Activated T-cell treated with anti-CD3 and anti-CD28 coated beads, Interleukin-2, amount 50 U/mL, for 72 hours (primary cell): ENCODE measurements around the gene DNAH12. TPM values are rescaled to one million over a fixed set of nuclear protein-coding genes. Genes with fewer than 3 reads are reported as not detected.

Source experiments
- ATAC-seq, 2 donors: fragments of 150-1000 bp; cut with Tn5 transposase; replicated peaks in 1 of 2; 2 replicates each; pipeline ENCODE4 v1.10.0; 2021; ENCODE audit warnings: moderate library complexity in 2 of 2, mild to moderate bottlenecking in 1 of 2
- DNase-seq, 2 donors: peaks; one replicate each; pipeline ENCODE4 v3.0.0; 2021 to 2022; ENCODE audit warnings: mixed read lengths in 1 of 2
- H3K27ac Mint-ChIP-seq: one replicate; pipeline ENCODE4 v1.8.0; 2022; ENCODE audit warnings: mild to moderate bottlenecking, moderate library complexity, mixed read lengths
- H3K27me3 Mint-ChIP-seq: one replicate; pipeline ENCODE4 v1.8.0; 2022; ENCODE audit warnings: low read depth, mixed read lengths
- H3K36me3 Mint-ChIP-seq, 2 donors: one replicate each; pipeline ENCODE4 v1.8.0; 2022; ENCODE audit warnings: mixed read lengths in 2 of 2, mild to moderate bottlenecking in 1 of 2; ENCODE audit not compliant: insufficient read depth in 2 of 2
- H3K4me1 Mint-ChIP-seq: one replicate; pipeline ENCODE4 v1.8.0; 2022; ENCODE audit warnings: low read depth, mixed read lengths
- H3K4me3 Mint-ChIP-seq, 2 donors: one replicate each; pipeline ENCODE4 v1.8.0; 2022; ENCODE audit warnings: mild to moderate bottlenecking in 2 of 2, mixed read lengths in 2 of 2, moderate library complexity in 2 of 2
- H3K9me3 Mint-ChIP-seq, 2 donors: one replicate each; pipeline ENCODE4 v1.8.0; 2022; ENCODE audit warnings: mixed read lengths in 2 of 2
- total RNA-seq, 2 donors: library from RNA; stranded (reverse); gene quantifications; one replicate each; pipeline ENCODE4 v1.2.3, GENCODE V29; 2022

Gene DNAH12
- total RNA-seq, result under 1 TPM; 0.21 to 0.26 TPM

DNA sequence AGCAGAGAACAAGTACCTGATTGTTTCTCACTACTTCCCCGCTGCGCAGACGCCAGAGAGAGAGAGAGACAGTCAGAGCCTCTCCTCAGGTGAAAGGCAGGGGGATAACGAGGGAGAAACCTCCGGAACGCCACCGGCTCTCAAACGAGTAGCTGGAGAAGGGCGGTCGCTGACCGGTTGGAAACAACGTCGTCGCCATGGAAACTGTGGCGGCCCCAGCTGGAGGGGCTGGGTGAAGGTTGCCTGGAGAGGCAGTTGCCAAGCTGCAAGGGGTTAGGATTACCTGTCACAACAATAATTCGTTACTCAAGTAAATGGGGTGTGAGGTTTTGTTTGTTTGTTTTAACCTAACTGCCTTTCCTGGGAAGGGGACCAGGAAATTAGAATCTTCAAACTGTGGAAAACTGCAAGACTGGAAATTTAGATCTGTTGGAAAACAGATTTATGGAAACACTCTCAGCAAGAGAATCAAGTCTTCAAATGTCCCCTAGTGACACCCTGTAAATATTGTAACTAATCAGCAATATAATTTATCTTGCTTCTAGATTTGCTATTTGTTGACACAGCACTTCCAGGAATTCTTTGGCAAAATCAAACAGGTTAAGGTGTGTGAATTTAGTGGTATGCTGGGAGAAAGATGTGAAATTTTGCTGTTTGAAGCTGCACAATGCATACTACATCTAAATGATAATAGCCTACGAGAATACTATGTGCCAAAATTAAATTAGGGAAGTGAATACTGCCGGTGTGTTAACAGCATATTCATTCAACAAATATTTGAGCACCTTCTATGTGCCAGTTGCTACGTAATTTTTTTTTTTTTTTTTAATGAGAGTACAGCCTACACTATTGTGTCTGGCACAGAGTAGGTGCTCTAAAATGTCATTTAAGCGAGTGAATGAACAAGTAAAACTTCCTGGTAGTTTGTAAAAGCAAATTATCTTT is at the start of gene DNAH12:
Gene DNAH12 (minus strand): TSS at position 164 of the 945 bp plus-strand sequence. CDS start 1,474 bp downstream, outside the sequence.
- Mint-ChIP-seq H3K4me3 (peak within 1 kb of the TSS in 1 of 2 donors; percentile 22), H3K27ac (no peak within 1 kb of the TSS), H3K4me1 (peaks cover 5% of the 10 kb centered on the region), H3K36me3 (no peaks in the 10 kb centered on the region), H3K27me3 (no peaks in the 10 kb centered on the region), H3K9me3 (no peaks in the 10 kb centered on the region)
- DNase-seq, result no peak
- ATAC-seq, result no peak

- H3K9me3 Mint-ChIP-seq, result no peaks in the 10 kb centered on the region
- no peak for ATAC-seq
- H3K4me3 Mint-ChIP-seq, result no peak overlapping the region
- H3K27me3 Mint-ChIP-seq, result no peaks in the 10 kb centered on the region
- H3K27ac Mint-ChIP-seq, result no peak overlapping the region
- H3K4me1 Mint-ChIP-seq, result peaks cover 43% of the 10 kb centered on the region
- DNase-seq, result no peak
- peaks cover 3 to 15% of the 10 kb centered on the region in 2 donors for H3K36me3 Mint-ChIP-seq
Measured at GRCh38 chr3:57592306-57592705, 48.2 kb upstream of the DNAH12 start.

DNA sequence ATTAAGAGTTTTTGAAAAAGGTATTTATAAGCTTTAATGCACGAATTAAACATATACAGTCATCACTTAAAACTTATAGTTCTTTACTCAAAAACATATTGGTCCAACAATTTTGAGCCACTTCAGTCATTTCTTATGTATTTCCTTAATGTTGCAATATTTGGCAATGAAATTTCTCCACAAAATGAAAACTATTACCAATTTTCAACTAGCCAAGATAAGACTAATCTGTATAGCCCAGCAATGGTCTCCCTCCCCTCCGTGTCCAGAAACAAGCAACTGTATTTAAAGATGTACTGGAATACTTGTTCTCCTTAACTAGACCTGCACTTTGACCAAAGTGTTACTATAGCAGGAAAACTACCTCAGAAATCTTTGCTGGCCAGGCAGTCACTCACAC is 43.8 kb upstream of the DNAH12 start:
- H3K4me3 Mint-ChIP-seq, result no peak overlapping the region
- peaks cover 40% of the 10 kb centered on the region for H3K4me1 Mint-ChIP-seq
- no peaks in the 10 kb centered on the region for H3K27me3 Mint-ChIP-seq
- no peak for ATAC-seq
- H3K27ac Mint-ChIP-seq, result peak overlapping the region; percentile 30
- peaks cover 1 to 10% of the 10 kb centered on the region in 2 donors for H3K36me3 Mint-ChIP-seq
- DNase-seq, result no peak
- no peaks in the 10 kb centered on the region for H3K9me3 Mint-ChIP-seq

- DNase-seq, result peak; percentile 20 to 22
- peaks cover 1 to 9% of the 10 kb centered on the region in 2 donors for H3K36me3 Mint-ChIP-seq
- peaks cover 35% of the 10 kb centered on the region for H3K4me1 Mint-ChIP-seq
- ATAC-seq, result peak; percentile 47 to 62
- no peaks in the 10 kb centered on the region for H3K9me3 Mint-ChIP-seq
- H3K27ac Mint-ChIP-seq, result peak overlapping the region; percentile 83
- no peaks in the 10 kb centered on the region for H3K27me3 Mint-ChIP-seq
- H3K4me3 Mint-ChIP-seq, result peak overlapping the region in 1 of 2 donors; percentile 34
Measured at GRCh38 chr3:57586778-57587177, 42.6 kb upstream of the DNAH12 start.

DNA sequence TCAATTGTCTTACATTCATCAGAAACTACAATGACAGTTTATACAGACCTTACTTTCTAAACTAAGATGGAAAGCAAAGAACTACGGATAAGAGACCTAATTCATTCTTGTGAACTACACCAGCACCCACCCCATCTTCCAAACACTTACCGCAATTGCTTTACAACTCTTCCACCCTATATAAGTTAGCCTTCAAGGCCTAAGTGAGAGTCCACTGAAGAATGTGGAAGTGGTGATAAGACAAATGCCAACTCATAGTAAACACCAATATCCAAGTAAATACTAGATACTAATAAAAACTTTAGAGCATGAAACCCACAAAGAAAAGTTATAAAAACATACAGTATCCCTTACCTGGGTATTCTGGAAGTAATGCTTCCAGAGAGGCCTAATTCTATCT is 39.4 kb upstream of the DNAH12 start:
- DNase-seq, result no peak
- Mint-ChIP-seq H3K4me1 (peaks cover 37% of the 10 kb centered on the region), H3K4me3 (no peak overlapping the region), H3K36me3 (no peaks in the 10 kb centered on the region), H3K9me3 (no peaks in the 10 kb centered on the region), H3K27ac (peak overlapping the region; percentile 24), H3K27me3 (no peaks in the 10 kb centered on the region)
- no peak for ATAC-seq

- ATAC-seq, result no peak
- no peaks in the 10 kb centered on the region for H3K27me3 Mint-ChIP-seq
Measured at GRCh38 chr3:57582474-57583168, 38.5 kb upstream of the DNAH12 start.

GRCh38 chr3:57577801-57578200 is 33.7 kb upstream of the DNAH12 start:
- Mint-ChIP-seq H3K9me3 (no peaks in the 10 kb centered on the region), H3K4me1 (peaks cover 25% of the 10 kb centered on the region), H3K4me3 (no peak overlapping the region), H3K36me3 (peaks cover 1 to 28% of the 10 kb centered on the region in 2 donors), H3K27ac (peak overlapping the region; percentile 93), H3K27me3 (no peaks in the 10 kb centered on the region)
- no peak for DNase-seq
- no peak for ATAC-seq

More at GRCh38 chr3:57582474-57583168, 38.5 kb upstream of the DNAH12 start:
- no peaks in the 10 kb centered on the region for H3K36me3 Mint-ChIP-seq
- no peaks in the 10 kb centered on the region for H3K9me3 Mint-ChIP-seq
- H3K27ac Mint-ChIP-seq, result no peak overlapping the region
- no peak for DNase-seq
- peaks cover 32% of the 10 kb centered on the region for H3K4me1 Mint-ChIP-seq
- no peak overlapping the region for H3K4me3 Mint-ChIP-seq

DNA sequence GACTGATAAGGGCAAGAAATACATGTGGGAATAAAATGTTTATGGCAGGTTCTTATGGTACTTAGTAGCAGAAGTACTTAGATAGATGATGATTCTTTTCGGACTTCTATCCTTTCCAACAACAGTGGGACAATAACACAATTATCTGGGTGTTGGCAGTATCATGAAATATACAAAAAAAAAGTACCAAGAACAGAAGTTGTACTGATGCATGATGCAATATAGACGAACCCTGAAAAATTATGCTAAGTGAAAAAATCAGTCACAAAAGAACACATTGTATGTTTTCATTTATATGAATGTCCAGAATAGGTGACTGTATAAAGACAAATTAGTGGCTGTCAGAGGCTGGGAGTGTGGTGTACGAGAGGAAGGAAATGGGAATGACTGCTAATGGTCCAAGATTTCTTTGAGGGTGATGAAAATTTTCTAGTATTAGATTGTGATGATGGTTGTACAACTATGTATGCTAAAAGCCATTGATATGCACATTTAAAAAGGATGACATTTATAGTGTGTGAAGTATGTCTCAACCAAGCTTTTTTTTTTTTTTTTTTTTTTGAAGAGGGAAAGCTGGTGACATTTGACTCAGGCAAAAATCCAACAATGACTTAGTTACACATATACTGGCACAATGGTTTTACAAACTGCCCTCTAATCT is 32.0 kb upstream of the DNAH12 start:
- peaks cover 25% of the 10 kb centered on the region for H3K4me1 Mint-ChIP-seq

GRCh38 chr3:57572096-57572495 is 28.0 kb upstream of the DNAH12 start:
- Mint-ChIP-seq H3K27me3 (no peaks in the 10 kb centered on the region), H3K27ac (no peak overlapping the region), H3K4me3 (no peak overlapping the region), H3K9me3 (no peaks in the 10 kb centered on the region), H3K4me1 (peaks cover 12% of the 10 kb centered on the region), H3K36me3 (peaks cover 3 to 34% of the 10 kb centered on the region in 2 donors)
- ATAC-seq, result no peak
- DNase-seq, result no peak

More for the DNA sequence above, 32.0 kb upstream of the DNAH12 start:
- peak overlapping the region; percentile 78 for H3K27ac Mint-ChIP-seq
- DNase-seq (no peak), ATAC-seq (no peak)
- no peaks in the 10 kb centered on the region for H3K27me3 Mint-ChIP-seq
- H3K9me3 Mint-ChIP-seq, result no peaks in the 10 kb centered on the region
- no peak overlapping the region for H3K4me3 Mint-ChIP-seq
- peaks cover 3 to 30% of the 10 kb centered on the region in 2 donors for H3K36me3 Mint-ChIP-seq

DNA sequence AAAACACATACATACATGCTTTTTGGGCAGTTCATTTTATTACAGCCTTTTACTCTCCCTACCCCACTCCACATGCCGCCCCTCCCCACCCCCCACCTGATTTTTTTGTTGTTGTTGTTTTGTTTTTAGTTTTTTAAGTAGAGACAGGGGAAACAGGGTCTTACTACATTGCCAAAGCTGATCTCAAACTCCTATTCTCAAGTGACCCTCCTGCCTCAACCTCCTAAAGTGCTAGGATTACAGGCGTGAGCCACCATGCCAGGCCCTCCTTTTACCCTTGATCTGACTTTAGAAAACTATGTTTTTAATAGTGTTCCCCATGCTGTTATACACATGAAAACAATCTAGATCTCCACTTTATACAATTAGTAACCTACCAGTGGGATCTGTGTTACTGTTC is 26.7 kb upstream of the DNAH12 start:
- Mint-ChIP-seq H3K4me3 (no peak overlapping the region), H3K9me3 (no peaks in the 10 kb centered on the region), H3K36me3 (peaks cover 3 to 25% of the 10 kb centered on the region in 2 donors), H3K27me3 (no peaks in the 10 kb centered on the region), H3K27ac (no peak overlapping the region), H3K4me1 (peaks cover under 1% of the 10 kb centered on the region)
- no peak for ATAC-seq
- no peak for DNase-seq

- Mint-ChIP-seq H3K27ac (peak overlapping the region; percentile 50), H3K4me3 (no peak overlapping the region), H3K36me3 (peaks cover 3 to 18% of the 10 kb centered on the region in 2 donors), H3K9me3 (no peaks in the 10 kb centered on the region), H3K4me1 (no peaks in the 10 kb centered on the region), H3K27me3 (no peaks in the 10 kb centered on the region)
- DNase-seq (no peak), ATAC-seq (no peak)
Measured at GRCh38 chr3:57569859-57570450, 25.8 kb upstream of the DNAH12 start.

DNA sequence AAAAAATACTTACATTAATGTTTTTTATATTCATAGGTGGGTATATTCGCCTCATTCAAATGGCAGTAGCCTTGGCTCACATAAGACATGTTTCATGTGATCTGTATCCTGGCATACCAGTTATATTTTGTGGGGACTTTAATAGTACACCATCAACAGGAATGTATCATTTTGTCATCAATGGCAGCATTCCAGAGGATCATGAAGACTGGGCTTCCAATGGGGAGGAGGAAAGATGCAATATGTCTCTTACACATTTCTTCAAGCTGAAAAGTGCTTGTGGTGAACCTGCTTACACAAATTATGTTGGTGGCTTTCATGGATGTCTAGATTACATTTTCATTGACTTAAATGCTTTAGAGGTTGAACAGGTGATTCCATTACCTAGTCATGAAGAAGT is 15.4 kb upstream of the DNAH12 start:
- H3K27me3 Mint-ChIP-seq, result no peaks in the 10 kb centered on the region
- ATAC-seq (no peak), DNase-seq (no peak)
- H3K27ac Mint-ChIP-seq, result peak overlapping the region; percentile 88
- H3K4me1 Mint-ChIP-seq, result peaks cover 49% of the 10 kb centered on the region
- no peaks in the 10 kb centered on the region for H3K9me3 Mint-ChIP-seq
- H3K36me3 Mint-ChIP-seq, result peaks cover 11 to 17% of the 10 kb centered on the region in 2 donors
- peak overlapping the region; percentile 72 to 81 for H3K4me3 Mint-ChIP-seq
